Effector CD4-positive, alpha-beta T cell (primary cell): ENCODE data around the gene FGF23.

ENCODE experiments used
- DNase-seq: peaks from one replicate; pipeline ENCODE4 v3.0.0-alpha.2; 2020

Gene FGF23

DNA sequence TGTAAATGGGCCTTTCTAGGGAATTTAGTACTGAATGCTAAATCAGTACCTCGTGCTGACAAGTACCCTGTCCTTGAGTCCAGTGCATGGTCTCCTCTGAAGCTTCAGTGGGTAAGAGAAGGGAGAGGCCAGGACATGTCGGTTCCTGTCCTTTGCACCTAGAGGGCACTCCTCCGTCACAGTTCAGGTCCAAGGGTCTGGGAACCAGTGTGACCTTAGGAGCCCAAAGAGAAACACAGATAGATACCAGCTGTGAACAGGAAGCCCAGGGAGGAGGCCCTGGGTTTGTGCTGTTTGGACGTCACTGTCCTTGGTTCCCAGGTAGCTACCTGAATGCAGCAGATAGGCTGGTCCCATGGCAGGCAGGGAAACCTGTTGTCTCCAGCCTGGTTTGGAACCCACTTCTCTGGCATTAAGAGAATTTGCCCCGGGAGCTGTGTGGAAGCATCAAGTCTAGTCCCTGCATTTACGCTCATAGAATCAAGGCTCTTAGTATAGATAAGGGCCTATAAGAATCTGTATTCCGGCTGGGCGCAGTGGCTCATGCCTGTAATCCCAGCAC lies 3.9 kb upstream of the FGF23 start:
- no peak for DNase-seq

- no peak for DNase-seq
Observed at GRCh38 chr12:4380332-4380731, 820 bp upstream of the FGF23 start.

DNA sequence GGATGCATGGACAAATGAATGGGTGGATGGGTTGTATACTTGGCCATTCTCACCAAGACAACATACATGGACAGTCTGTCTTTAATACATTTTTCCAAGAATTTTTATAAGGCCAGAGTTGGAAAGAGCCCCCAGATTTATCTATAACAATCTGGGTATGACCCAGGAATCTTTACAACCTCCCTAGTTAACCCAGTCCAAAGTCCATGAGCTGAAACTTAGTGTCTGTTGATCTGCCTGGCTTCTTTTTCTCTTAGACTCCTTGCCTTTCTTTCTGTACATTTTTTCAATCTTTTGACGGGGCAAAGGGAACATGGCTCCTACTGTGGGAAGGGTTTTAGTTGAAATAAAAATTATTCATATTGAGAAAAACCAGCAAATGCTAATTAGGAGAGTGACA lies 740 bp downstream of the FGF23 start:
- DNase-seq, result no peak

DNA sequence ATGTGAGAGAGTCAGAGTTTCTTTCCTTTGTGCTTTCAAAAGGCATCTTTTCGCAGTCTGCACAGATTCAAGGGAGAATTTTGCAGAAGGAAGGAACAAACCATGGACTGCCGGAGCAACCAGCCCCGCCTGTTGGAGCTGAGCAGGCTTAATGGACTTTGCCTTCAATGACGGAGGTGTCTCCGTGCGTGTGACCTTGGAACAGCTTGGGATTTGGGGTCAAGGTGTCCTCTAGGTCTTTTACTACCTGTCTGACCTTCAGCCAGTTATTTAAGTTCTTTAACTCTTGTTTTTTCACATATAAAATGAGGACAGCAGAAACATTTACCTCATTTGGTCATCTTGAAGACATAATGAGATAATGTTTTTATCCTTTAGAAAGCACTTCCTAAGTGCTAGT lies 4.1 kb downstream of the FGF23 start:
- DNase-seq, result no peak

- no peak for DNase-seq
Observed at GRCh38 chr12:4372653-4373052, 6.9 kb downstream of the FGF23 start.

DNA sequence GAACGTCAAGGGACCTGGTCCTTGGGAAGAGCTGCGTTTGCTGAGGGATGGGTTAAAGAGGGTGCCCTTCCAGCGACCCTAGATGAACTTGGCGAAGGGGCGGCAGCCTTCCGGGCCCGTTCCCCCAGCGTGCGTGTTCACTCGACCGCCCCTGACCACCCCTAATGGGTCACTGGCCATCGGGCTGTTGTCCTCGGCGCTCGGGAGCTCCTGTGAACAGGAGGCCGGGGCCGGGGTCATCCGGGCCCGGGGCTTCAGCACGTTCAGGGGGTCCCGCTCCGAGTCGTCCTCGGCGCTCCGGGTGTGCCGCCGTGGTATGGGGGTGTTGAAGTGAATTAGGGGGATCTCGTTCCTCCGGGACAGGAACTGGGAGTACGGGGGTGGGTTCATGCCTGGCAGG lies 9.2 kb downstream of the FGF23 start:
- DNase-seq, result no peak

- DNase-seq, result no peak
Observed at GRCh38 chr12:4369548-4369947, 10.0 kb downstream of the FGF23 start.

DNA sequence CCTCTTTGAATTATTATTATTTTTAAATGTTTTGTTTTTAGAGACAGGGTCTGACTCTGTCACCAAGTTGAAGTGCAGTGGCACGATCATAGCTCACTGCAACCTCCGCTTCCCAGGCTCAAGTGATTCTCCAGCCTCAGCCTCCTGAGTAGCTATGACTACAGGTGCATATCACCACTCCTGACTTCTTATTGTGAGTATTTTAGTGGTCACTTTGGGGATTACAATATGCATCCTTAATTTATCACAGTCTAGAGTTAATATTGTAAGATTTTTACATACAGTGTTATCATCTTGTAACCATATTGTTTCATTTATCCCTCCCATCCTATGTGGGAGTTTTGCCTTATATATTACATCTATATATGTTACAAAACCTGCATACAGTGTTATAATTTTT lies 13.4 kb downstream of the FGF23 start:
- DNase-seq, result no peak

- no peak for DNase-seq
Observed at GRCh38 chr12:4356041-4356327, 23.5 kb downstream of the FGF23 start.

GRCh38 chr12:4355156-4356040 lies 24.1 kb downstream of the FGF23 start:
- DNase-seq, result no peak

DNA sequence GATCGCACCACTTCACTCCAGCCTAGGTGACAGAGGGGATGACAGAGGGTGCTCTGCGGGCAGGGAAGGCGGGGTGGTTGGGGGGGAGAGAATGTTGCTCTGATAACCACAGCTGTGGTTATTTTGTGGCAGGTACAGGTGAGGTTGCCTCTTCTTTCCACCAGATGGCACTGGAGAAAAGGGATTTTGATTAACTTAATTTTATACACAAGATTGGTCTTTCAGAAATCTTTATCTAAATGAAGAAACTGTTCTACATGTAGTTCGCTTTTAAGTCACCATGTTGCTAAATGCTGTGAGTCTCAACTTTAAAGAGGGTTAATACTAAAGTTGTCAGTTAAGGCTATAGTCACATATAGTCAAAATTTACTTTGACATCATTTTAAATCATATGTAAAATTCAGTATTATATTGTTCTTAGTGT lies 25.7 kb downstream of the FGF23 start:
- peak; percentile 21 for DNase-seq

DNA sequence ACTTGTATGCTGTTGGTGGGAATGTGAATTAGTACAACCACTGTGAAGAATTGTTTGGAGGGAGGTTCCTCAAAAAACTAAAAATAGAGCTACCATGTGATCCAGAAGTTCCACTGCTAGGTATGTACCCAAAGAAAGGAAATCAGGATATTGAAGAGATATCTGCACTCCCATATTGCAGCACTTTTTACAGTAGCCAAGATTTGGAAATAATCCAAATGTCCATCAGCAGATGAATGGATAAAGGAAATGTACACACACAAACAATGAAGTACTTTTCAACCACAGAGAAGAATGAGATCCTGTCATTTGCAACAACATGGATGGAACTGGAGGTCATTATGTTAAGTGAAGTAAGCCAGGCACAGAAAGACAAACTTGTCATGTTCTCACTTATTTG lies 32.6 kb downstream of the FGF23 start:
- DNase-seq, result no peak

DNA sequence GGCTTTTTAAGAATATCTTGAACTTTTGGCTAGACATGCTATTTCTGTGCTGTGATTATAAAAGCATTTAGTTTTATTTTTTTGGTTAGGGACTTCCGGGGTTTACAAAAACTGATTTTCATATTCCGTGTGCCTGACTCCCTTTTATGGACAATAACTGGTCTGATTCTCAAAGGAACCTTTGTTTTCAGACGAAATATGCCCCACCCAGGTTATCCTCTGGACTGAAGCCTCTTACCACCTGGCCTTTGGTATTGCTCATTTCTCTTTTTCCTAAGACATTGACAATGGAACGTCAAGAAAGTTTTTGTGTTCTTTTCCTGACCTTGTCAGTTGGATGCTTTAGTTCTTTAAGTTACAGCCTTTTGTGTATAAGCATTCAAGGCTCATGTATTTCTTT lies 47.7 kb downstream of the FGF23 start:
- DNase-seq, result no peak

- no peak for DNase-seq
Observed at GRCh38 chr12:4331221-4331620, 48.3 kb downstream of the FGF23 start.

DNA sequence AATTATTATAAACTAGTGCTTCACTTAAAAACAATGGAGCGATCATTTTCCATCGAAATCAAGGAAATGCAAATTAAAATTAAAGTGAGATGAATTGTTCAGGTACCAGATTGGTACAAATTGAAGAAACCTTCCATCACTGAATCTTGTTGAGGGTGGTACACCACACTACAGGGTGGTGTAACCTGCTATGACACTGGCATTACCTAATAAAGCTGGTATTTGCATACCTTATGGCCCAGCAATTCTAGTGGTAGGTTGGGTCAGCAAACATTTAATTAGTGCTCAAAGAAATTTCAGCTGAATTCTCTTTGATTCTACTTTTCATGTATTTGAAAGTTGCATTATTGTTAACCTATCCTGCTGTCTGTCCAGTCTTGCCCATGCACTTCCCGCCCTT lies 49.3 kb downstream of the FGF23 start:
- DNase-seq, result no peak

- DNase-seq, result no peak
Observed at GRCh38 chr12:4327293-4327692, 52.2 kb downstream of the FGF23 start.

- DNase-seq, result no peak
Observed at GRCh38 chr12:4325966-4326365, 53.5 kb downstream of the FGF23 start.

GRCh38 chr12:4324366-4324765 lies 55.1 kb downstream of the FGF23 start:
- DNase-seq, result no peak

DNA sequence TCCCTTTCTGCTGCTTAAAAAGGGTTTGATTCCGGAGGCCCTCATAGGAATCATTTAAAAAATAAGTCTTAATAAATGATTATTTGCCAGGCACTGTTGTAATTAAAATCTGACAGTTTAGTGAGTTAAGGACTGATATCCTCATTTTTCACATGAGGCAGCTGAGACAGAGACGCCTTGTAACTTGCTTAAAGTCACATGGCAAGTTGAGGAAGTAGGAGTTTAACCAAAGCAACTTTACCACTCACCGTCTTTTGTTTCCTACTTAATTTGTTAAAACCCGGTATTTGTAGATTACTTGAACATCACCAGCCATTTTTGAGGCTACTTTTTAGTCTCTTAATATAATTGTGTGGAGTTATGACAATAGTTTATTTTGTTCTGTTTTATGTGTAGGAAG lies 56.1 kb downstream of the FGF23 start:
- DNase-seq, result no peak

DNA sequence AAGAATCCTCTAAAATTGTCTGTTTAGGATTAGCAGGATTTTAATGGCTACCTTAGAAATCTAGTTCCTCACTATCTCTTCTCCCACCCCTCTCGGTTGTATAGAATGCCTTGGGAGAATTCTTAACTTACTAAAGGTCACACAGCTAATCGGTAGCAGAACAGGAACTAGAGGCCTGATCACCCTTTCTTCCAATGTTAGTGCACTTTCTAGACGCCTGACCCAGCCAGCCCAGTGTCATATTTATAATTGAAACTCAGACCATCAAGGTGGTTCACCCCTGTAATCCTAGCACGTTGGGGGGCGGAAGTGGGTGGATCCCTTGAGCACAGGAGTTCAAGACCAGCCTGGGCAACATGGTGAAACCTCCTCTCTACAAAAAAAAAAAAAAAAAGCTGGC lies 56.8 kb downstream of the FGF23 start:
- DNase-seq, result no peak

GRCh38 chr12:4320853-4321701 lies 58.4 kb downstream of the FGF23 start, which contains the start of gene TIGAR:
Gene TIGAR (plus strand): TSS chr12:4321213. CDS start chr12:4321272, 59 bp downstream.
- peak; percentile 86 for DNase-seq

DNA sequence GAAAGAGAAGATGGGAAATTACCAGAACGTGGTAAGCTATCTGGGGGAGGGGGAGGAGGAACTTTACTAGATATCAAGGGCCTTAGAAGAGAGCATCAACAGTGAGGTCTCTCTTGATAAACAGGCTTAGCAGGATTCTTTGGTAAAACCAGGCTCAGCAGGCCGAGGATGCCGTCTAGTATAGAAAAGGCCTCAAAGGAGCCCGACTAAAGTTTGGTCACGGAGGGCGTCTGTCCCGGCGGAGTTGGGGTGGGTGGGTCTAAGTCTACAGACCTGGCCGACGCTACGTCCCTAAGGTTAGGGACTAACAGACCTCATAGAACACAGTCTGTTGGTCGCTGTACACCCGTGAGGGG lies 59.0 kb downstream of the FGF23 start:
- DNase-seq, result no peak
